Endothelial cell of umbilical vein (primary cell): ENCODE measurements around the gene ULK4.

ENCODE experiments used
- JUN ChIP-seq: IDR thresholded peaks from 2 replicates; pipeline ENCODE4 v1.6.1; 2011; ENCODE audit warnings: borderline replicate concordance, low read depth; ENCODE audit not compliant: insufficient read length, insufficient read depth
- POLR2A ChIP-seq: IDR thresholded peaks from 2 replicates; pipeline ENCODE4 v1.6.1; 2012; ENCODE audit warnings: low read depth, mild to moderate bottlenecking, control low read depth, low read length
- POLR2AphosphoS5 ChIP-seq: IDR thresholded peaks from 2 replicates; pipeline ENCODE4 v1.6.1; 2012; ENCODE audit warnings: low read depth, mild to moderate bottlenecking, control low read depth, low read length, moderate library complexity; ENCODE audit not compliant: insufficient read depth
- TF ChIP-seq, protein P1 (sequence below), 2 donors: IDR thresholded peaks; 1 replicate in 1 of 2; 2 replicates in 1 of 2; pipeline ENCODE4 v1.5.1; 2011; ENCODE audit warnings: low read length in 2 of 2, mild to moderate bottlenecking in 2 of 2, moderate library complexity in 2 of 2, control low read depth in 1 of 2, inconsistent platforms in 1 of 2, low read depth in 1 of 2; ENCODE audit not compliant: insufficient read depth in 1 of 2; ENCODE audit errors: extremely low read depth in 1 of 2
- TF ChIP-seq, protein P2 (sequence below): IDR thresholded peaks from 2 replicates; pipeline ENCODE4 v1.6.1; 2011; ENCODE audit not compliant: insufficient read depth, insufficient read length

DNA sequence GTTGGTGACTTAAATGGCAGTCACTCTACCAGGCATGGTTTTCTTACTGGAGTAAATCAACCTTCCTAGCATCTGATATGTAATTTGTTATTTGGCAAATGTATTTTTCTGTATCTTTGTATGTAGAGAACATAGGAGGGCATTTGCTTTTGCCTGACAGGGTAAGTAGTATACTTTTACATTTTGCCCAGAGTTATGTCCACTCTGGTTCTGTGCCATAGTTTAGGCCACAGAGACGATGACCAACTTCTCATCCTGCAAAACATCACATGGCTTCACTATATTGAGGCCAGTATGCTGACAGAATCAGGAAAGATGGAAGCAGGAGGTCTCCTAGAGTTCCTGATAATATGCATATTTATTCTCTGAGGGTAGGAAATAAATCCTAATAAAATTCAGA is 23.1 kb upstream of the ULK4 start:
- TF ChIP-seq, protein P1, sequence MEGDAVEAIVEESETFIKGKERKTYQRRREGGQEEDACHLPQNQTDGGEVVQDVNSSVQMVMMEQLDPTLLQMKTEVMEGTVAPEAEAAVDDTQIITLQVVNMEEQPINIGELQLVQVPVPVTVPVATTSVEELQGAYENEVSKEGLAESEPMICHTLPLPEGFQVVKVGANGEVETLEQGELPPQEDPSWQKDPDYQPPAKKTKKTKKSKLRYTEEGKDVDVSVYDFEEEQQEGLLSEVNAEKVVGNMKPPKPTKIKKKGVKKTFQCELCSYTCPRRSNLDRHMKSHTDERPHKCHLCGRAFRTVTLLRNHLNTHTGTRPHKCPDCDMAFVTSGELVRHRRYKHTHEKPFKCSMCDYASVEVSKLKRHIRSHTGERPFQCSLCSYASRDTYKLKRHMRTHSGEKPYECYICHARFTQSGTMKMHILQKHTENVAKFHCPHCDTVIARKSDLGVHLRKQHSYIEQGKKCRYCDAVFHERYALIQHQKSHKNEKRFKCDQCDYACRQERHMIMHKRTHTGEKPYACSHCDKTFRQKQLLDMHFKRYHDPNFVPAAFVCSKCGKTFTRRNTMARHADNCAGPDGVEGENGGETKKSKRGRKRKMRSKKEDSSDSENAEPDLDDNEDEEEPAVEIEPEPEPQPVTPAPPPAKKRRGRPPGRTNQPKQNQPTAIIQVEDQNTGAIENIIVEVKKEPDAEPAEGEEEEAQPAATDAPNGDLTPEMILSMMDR (IDR thresholded peaks at IDR 0.05; ENCODE audit: extremely low read depth in 1 of 2, insufficient read depth in 1 of 2, low read depth in 1 of 2, low read length in 2 of 2) = no peak
- no peak for TF ChIP-seq JUN
- TF ChIP-seq POLR2A = no peak
- TF ChIP-seq, protein P2, sequence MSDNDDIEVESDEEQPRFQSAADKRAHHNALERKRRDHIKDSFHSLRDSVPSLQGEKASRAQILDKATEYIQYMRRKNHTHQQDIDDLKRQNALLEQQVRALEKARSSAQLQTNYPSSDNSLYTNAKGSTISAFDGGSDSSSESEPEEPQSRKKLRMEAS = no peak
- no peak for TF ChIP-seq POLR2AphosphoS5
